Fibroblast of villous mesenchyme (primary cell): Measurements from ENCODE around the gene CMYA5. TPM values are rescaled to one million over a fixed set of nuclear protein-coding genes. Genes with fewer than 3 reads are reported as not detected.

Experiments used
- DNase-seq: peaks from one replicate; pipeline ENCODE4 v3.0.0-alpha.2; 2010; ENCODE audit warnings: low read depth
- H3K4me3 ChIP-seq: 2 replicates; pipeline ENCODE4 v1.5.1; 2011; ENCODE audit warnings: low read depth, mild to moderate bottlenecking, low read length
- small RNA-seq: library from RNA; depleted of rRNA; stranded (forward); fragments of <200 nt; gene quantifications from one replicate; pipeline ENCODE3, GENCODE V24; 2012
- total RNA-seq: library from RNA; depleted of rRNA; stranded (reverse); fragments of >200 nt; gene quantifications from 2 replicates; pipeline ENCODE4 v1.2.3, GENCODE V29; 2012
- TF ChIP-seq, protein P1 (sequence below): IDR thresholded peaks from 2 replicates; pipeline ENCODE4 v1.5.1; 2012; ENCODE audit warnings: low read depth, mild to moderate bottlenecking, low read length; ENCODE audit not compliant: insufficient read depth

CMYA5 gene
- total RNA-seq, 1 donor, result 1.7 TPM

DNA sequence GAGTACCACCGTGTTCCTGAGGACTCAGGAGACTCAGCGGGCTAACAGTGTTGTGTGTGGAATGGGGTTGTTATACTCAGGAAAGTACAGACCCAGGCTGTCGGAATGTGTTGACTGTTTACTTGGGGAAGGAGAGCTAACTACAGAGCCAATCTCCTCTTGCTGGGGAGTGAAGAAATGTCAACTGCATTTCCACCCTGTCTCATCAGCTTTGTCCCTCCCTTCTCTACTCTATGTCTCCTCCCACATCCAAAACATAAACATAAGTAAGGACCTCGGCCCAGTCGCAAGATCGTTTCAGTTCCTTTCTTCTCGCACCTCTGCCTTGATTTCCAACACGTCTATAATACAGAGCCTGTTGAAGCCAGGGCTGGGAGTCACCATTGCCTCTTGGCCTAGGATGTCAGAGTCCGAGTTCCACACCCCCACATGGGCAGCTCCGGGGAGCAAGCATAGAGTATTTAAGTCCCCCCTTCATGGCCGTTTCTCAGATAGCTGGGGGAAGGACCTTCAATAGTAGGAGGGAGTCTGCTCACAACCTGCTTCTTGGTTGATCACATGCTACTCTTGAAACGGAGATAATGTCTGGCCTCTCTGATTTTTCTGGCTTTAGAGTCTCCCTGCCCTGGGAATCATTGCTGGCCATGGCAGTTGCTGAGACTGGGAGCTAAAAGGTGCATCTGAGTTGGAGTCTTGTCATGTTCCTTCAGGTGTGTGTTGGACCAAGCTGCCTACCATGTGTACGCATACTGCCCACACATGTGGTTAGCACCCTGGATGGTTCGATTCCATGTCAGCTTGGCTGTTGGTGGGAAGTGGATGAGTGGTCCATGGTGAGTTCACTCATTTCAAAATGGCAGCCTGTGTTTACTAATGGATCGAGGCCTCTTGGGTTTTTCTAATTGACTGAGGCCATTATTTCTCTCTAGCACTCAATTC lies 154.1 kb downstream of the CMYA5 start:
- TF ChIP-seq, protein P1, sequence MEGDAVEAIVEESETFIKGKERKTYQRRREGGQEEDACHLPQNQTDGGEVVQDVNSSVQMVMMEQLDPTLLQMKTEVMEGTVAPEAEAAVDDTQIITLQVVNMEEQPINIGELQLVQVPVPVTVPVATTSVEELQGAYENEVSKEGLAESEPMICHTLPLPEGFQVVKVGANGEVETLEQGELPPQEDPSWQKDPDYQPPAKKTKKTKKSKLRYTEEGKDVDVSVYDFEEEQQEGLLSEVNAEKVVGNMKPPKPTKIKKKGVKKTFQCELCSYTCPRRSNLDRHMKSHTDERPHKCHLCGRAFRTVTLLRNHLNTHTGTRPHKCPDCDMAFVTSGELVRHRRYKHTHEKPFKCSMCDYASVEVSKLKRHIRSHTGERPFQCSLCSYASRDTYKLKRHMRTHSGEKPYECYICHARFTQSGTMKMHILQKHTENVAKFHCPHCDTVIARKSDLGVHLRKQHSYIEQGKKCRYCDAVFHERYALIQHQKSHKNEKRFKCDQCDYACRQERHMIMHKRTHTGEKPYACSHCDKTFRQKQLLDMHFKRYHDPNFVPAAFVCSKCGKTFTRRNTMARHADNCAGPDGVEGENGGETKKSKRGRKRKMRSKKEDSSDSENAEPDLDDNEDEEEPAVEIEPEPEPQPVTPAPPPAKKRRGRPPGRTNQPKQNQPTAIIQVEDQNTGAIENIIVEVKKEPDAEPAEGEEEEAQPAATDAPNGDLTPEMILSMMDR, result no peak
- no peak overlapping the region for H3K4me3 ChIP-seq
- no peak for DNase-seq

DNA sequence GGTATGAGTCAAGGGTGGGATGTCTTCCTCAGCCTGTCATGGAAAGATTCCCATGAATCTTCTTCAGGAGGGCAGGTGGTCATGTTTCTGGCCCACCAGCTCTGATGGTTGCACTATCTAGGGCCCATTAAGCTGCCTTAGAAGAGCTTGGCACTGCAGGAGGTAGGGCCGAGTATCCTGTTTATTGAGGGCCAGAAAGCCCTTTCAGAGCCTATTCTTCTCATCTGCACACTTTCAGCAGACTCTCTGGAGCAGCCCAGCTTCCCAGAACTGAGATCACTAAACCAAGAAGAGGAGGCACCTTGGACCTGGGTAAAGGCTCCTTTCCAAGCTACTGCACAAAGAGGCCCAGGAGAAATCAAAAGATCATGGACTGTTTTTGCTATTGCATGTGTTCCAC lies 154.9 kb downstream of the CMYA5 start:
- no peak for DNase-seq
- no peak overlapping the region for H3K4me3 ChIP-seq
- TF ChIP-seq, protein P1, result no peak

DNA sequence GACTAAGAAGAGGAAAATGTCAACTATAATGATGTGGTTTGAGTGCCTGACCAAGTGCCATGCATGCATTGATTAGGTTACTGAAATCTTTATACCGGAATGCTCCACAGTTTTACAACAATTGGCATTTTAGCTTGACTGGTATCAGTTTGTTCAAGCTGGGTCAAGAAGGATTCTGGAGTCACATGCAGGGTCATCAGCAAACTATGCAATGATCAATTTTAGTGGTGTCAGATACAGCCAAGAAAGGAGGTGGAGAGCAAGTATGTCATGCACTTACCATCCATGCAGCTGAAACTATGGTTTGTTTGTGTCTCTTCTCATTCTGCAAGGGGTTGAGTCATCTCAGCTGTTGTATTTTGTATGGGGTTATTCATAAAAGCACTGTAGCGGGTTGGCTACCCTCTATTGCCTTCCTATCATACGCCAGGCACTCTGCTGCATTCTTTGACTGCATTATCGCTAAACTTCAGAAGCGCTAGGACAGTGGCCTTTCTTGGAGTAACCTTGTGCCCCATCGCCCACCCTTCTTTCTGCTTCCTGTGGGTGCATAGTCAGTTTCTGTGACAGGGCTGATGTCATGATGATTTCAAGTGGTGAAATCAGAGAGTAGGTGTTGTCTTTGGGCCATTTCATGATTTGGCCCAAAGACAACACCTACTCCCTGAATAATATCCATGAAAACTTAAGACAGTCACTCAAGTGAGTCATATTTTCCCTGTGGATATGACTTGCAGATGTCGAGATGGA lies 156.0 kb downstream of the CMYA5 start:
- no peak overlapping the region for H3K4me3 ChIP-seq
- DNase-seq, result peak; percentile 16
- TF ChIP-seq, protein P1, result no peak

DNA sequence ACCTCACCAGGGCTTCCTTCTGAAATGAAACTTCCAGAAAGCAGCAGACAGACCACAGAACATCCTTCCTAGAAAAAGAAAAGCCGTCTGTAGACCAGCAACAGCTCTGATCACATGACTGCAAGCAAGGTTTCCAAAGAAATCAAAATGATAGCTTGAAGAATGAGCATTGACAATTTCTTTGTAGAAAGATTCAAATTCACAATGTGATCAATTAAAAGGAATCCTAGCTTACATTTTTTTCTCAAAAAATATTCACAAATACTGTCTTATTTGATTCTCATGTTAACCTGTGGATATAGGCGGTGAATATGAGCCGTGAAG lies 156.5 kb downstream of the CMYA5 start:
- no peak overlapping the region for H3K4me3 ChIP-seq
- DNase-seq, result no peak
- TF ChIP-seq, protein P1, result no peak

DNA sequence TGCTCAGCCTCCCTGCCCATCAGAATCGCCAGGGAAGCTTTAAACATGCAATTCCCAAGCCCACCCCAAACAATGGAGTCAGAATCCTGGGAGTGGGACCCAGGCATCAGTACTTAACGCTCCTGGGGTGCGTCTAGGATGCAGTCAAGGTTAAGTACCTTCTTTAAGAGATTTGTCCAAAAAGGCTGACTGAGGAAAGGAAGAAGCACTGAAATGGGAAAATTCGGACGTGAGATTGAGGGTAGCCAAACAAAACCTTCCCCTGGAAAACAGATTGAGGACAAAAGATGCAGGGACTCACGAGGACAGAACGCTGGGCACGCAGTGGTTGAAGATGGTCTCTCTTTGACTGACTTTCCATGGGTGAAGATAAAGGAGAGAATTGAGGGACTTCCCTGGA lies 157.9 kb downstream of the CMYA5 start:
- DNase-seq, result no peak
- TF ChIP-seq, protein P1, result no peak
- no peak overlapping the region for H3K4me3 ChIP-seq

DNA sequence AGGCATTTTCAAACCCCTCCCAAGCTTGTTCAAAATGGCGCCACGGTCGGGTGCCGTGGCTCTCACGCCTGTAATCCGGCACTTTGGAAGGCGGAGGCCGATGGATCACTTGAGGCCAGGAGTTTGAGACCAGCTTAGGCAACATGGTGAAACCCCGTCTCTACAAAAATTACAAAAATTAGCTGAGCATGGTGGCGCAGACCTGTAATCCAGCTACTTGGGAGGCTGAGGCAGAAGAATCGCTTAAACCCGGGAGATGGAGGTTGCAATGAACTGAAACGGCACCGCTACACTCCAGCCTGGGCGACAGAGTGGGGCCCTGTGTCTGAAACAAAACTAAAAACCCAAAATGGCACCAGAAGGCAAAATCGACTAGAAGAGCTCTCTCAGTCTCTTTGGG lies 159.4 kb downstream of the CMYA5 start:
- no peak overlapping the region for H3K4me3 ChIP-seq
- TF ChIP-seq, protein P1, result no peak
- DNase-seq, result no peak

Small RNA genes lying within 50 kb of the gene (small RNA-seq; reads per million reads assigned to genes)
- not detected for gene AC008496.1

Other genes starting within 250 kb of the CMYA5 start
- gene HOMER1, start 175.7 kb upstream of the CMYA5 start, total RNA-seq, result 12.6 and 15.5 TPM in 2 replicates
- 55.1 and 68.7 TPM in 2 replicates for gene TENT2, start 77.4 kb upstream of the CMYA5 start, total RNA-seq